ENCODE results near the gene PARD3B.

Gene PARD3B

DNA sequence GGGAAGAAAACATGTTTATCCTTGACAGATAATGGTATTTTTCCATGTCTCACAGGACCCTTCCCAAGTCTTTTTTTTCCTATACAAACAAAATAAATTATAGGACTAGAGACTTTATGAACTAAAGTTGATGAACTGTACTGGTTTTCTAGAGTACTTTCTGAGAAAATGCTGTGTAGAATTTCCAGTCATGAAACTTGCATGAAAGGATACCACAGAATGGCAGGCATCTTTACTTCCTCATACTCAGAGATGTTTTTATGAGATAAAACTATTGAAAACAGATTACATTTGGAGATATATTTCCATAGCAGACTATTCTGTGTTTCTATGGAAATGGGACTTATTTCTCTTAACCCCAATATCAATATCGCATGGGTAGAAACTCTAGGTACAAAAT, 403.5 kb downstream of the PARD3B start:
- no peak for DNase-seq (ENCODE audit: low read depth in 1 of 2, low spot score in 1 of 2)
- H3K27ac ChIP-seq (replicated peaks) = no peak overlapping the region
- no peaks in the 10 kb centered on the region for H3K27me3 ChIP-seq (ENCODE audit: insufficient read depth, poor library complexity, severe bottlenecking)
- no peak for TF ChIP-seq SPI1 (IDR thresholded peaks at IDR 0.05; ENCODE audit: borderline replicate concordance, low read depth)
- TF ChIP-seq, protein P1, sequence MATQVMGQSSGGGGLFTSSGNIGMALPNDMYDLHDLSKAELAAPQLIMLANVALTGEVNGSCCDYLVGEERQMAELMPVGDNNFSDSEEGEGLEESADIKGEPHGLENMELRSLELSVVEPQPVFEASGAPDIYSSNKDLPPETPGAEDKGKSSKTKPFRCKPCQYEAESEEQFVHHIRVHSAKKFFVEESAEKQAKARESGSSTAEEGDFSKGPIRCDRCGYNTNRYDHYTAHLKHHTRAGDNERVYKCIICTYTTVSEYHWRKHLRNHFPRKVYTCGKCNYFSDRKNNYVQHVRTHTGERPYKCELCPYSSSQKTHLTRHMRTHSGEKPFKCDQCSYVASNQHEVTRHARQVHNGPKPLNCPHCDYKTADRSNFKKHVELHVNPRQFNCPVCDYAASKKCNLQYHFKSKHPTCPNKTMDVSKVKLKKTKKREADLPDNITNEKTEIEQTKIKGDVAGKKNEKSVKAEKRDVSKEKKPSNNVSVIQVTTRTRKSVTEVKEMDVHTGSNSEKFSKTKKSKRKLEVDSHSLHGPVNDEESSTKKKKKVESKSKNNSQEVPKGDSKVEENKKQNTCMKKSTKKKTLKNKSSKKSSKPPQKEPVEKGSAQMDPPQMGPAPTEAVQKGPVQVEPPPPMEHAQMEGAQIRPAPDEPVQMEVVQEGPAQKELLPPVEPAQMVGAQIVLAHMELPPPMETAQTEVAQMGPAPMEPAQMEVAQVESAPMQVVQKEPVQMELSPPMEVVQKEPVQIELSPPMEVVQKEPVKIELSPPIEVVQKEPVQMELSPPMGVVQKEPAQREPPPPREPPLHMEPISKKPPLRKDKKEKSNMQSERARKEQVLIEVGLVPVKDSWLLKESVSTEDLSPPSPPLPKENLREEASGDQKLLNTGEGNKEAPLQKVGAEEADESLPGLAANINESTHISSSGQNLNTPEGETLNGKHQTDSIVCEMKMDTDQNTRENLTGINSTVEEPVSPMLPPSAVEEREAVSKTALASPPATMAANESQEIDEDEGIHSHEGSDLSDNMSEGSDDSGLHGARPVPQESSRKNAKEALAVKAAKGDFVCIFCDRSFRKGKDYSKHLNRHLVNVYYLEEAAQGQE (IDR thresholded peaks at IDR 0.05; ENCODE audit: insufficient replicate concordance, low read depth) = no peak
- TF ChIP-seq GABPA (IDR thresholded peaks at IDR 0.05; ENCODE audit: low read depth) = no peak
- no peak overlapping the region for H3K4me3 ChIP-seq (replicated peaks; ENCODE audit: insufficient read depth, low read length)

DNA sequence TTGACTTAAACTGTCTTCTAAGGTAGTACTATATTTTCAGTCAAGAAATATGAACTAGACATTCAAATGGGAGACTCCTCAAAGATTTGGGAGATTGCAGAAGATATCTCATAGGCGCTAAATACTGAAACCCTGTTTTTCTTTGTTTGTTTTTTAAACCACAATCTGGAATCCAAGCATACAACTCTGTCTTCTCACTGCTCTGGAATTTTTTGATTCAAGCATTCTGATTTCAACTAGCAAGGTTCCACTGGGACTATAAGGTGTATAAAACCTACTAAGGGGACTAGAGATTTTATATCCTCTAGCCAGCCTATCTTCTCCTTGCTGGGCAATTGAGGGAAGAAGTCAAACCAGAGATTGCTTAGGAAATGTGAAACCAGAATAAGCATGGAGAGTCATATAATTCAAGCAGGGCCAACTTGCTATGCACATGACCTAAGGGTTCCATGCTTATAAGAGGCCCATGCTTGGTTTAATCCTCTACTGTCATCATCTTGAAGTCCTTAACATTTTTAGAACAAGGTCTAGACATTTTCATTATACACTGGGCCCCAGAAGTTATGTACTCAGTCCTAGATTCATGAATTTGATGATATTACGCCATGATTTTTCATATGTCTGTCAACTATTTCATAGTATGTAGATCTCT, 405.5 kb downstream of the PARD3B start:
- no peak for DNase-seq (ENCODE audit: low read depth in 1 of 2, low spot score in 1 of 2)

DNA sequence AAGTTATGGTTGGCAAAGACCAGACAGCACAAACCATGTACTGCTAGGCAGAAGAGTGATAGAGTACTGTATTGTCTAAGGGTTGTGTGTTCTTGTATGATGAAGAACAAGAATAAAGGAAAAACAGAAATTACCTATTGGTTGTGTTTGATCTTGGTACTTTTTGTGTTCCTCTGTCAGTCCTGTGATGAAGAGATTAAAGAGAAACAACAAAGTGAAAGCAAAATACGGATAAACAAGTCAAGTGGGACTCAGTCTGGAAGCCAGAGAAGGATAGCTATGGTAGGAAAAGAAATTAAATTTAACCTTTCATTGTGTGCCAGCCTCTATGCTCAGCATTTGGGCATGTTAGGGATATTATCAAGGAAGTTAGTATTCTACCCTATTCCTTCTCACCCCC, 413.1 kb downstream of the PARD3B start:
- Histone ChIP-seq H3K4me3 (replicated peaks; ENCODE audit: insufficient read depth, low read length) (no peak overlapping the region), H3K27ac (replicated peaks) (no peak overlapping the region), H3K27me3 (ENCODE audit: insufficient read depth, poor library complexity, severe bottlenecking) (no peaks in the 10 kb centered on the region)
- DNase-seq (ENCODE audit: low read depth in 1 of 2, low spot score in 1 of 2) = no peak
- TF ChIP-seq, protein P1 (IDR thresholded peaks at IDR 0.05; ENCODE audit: insufficient replicate concordance, low read depth) = no peak
- TF ChIP-seq SPI1 (IDR thresholded peaks at IDR 0.05; ENCODE audit: borderline replicate concordance, low read depth) (no peak), POLR2AphosphoS5 (IDR thresholded peaks at IDR 0.05; ENCODE audit: low read depth) (no peak), GABPA (IDR thresholded peaks at IDR 0.05; ENCODE audit: low read depth) (no peak)
- TF ChIP-seq, protein P2, sequence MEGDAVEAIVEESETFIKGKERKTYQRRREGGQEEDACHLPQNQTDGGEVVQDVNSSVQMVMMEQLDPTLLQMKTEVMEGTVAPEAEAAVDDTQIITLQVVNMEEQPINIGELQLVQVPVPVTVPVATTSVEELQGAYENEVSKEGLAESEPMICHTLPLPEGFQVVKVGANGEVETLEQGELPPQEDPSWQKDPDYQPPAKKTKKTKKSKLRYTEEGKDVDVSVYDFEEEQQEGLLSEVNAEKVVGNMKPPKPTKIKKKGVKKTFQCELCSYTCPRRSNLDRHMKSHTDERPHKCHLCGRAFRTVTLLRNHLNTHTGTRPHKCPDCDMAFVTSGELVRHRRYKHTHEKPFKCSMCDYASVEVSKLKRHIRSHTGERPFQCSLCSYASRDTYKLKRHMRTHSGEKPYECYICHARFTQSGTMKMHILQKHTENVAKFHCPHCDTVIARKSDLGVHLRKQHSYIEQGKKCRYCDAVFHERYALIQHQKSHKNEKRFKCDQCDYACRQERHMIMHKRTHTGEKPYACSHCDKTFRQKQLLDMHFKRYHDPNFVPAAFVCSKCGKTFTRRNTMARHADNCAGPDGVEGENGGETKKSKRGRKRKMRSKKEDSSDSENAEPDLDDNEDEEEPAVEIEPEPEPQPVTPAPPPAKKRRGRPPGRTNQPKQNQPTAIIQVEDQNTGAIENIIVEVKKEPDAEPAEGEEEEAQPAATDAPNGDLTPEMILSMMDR (IDR thresholded peaks at IDR 0.05; ENCODE audit: insufficient read depth, low read length) = no peak

More for the DNA sequence above, 405.5 kb downstream of the PARD3B start:
- Histone ChIP-seq H3K4me3 (replicated peaks; ENCODE audit: insufficient read depth, low read length) (no peak overlapping the region), H3K27ac (replicated peaks) (no peak overlapping the region), H3K27me3 (ENCODE audit: insufficient read depth, poor library complexity, severe bottlenecking) (no peaks in the 10 kb centered on the region)
- no peak for TF ChIP-seq POLR2AphosphoS5 (IDR thresholded peaks at IDR 0.05; ENCODE audit: low read depth)

DNA sequence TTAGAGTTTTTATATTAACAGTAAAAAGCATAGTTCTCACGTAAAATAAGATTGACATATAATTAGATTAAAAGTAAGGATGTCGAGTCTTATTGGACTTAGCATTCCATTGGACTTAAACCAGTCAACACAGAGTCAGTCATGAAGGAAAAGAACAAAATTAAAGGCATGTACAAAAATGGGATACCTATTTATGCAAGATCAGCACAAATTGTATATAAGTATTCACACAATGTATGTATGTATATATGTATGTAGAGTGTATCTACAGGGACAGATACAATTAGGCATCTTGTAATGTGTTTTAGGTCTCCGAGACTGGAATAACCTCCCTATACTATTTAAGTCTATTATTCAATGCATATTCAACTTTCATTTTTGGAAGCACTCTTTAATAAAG, 419.1 kb downstream of the PARD3B start:
- Histone ChIP-seq H3K27me3 (ENCODE audit: insufficient read depth, poor library complexity, severe bottlenecking) (no peaks in the 10 kb centered on the region), H3K27ac (replicated peaks) (no peak overlapping the region), H3K4me3 (replicated peaks; ENCODE audit: insufficient read depth, low read length) (no peak overlapping the region)
- TF ChIP-seq GABPA (IDR thresholded peaks at IDR 0.05; ENCODE audit: low read depth) (no peak), SPI1 (IDR thresholded peaks at IDR 0.05; ENCODE audit: borderline replicate concordance, low read depth) (no peak), POLR2AphosphoS5 (IDR thresholded peaks at IDR 0.05; ENCODE audit: low read depth) (no peak)
- TF ChIP-seq, protein P2 (IDR thresholded peaks at IDR 0.05; ENCODE audit: insufficient read depth, low read length) = no peak
- TF ChIP-seq, protein P1 (IDR thresholded peaks at IDR 0.05; ENCODE audit: insufficient replicate concordance, low read depth) = no peak
- DNase-seq (ENCODE audit: low read depth in 1 of 2, low spot score in 1 of 2) = no peak
